SU-DHL-6 (cell line): ENCODE results near the gene RBMS3.

Experiments
- EZH2phosphoT487 ChIP-seq: fragments of 200-600 bp; sonication (generic), shearing (Covaris generic); conservative IDR thresholded peaks from 2 replicates; pipeline ENCODE4 v1.6.1; 2018; ENCODE audit warnings: mild to moderate bottlenecking, antibody characterized with exemption, low read length, moderate library complexity, mixed read lengths
- TF ChIP-seq, protein P1 (sequence below): fragments of 200-600 bp; sonication (generic); IDR thresholded peaks from one replicate; pipeline ENCODE4 v1.5.1; 2017; ENCODE audit warnings: antibody characterized with exemption, mild to moderate bottlenecking, low read length, moderate library complexity; ENCODE audit not compliant: insufficient read depth, poor library complexity, severe bottlenecking

DNA sequence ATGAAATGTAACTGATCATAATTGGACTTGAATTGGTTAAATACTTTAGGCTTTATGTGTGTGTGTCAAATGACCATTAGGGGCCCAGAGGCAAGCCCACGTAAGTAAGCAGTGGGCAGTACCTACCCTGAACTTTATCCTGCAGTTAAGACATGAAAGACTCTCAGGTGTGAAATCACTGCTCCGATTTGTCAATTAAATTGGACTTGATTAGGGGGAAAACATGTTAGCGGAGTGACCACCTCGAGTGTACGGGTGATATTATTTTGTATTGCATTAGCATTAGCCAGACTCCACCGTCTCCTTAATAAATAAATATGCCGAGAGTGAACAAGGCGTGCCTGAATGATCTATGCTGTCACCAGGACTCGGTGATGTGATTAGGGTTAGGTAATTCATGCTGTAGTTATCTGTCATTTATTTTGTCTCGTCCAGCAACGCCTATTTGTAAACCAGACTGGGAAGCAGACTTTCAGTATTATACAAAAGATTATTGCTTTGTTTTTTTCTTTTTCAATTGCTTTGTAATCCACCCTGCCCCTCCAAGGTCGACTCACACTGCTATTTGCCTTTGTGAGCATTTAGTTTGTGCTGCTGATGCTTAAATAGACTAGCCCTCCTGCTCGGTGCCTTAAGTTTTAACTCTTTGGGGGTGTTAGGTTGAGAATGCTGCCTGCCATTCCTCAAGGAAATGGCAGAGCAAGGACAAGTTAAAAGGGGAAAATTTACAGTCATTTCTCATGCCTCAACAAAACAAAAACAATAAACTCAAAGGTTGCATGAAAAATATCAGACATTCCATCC is 1.8 kb downstream of the RBMS3 start:
- TF ChIP-seq, protein P1, sequence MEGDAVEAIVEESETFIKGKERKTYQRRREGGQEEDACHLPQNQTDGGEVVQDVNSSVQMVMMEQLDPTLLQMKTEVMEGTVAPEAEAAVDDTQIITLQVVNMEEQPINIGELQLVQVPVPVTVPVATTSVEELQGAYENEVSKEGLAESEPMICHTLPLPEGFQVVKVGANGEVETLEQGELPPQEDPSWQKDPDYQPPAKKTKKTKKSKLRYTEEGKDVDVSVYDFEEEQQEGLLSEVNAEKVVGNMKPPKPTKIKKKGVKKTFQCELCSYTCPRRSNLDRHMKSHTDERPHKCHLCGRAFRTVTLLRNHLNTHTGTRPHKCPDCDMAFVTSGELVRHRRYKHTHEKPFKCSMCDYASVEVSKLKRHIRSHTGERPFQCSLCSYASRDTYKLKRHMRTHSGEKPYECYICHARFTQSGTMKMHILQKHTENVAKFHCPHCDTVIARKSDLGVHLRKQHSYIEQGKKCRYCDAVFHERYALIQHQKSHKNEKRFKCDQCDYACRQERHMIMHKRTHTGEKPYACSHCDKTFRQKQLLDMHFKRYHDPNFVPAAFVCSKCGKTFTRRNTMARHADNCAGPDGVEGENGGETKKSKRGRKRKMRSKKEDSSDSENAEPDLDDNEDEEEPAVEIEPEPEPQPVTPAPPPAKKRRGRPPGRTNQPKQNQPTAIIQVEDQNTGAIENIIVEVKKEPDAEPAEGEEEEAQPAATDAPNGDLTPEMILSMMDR, result no peak
- no peak for TF ChIP-seq EZH2phosphoT487
